ENCODE results near the gene TGFB3.

DNA sequence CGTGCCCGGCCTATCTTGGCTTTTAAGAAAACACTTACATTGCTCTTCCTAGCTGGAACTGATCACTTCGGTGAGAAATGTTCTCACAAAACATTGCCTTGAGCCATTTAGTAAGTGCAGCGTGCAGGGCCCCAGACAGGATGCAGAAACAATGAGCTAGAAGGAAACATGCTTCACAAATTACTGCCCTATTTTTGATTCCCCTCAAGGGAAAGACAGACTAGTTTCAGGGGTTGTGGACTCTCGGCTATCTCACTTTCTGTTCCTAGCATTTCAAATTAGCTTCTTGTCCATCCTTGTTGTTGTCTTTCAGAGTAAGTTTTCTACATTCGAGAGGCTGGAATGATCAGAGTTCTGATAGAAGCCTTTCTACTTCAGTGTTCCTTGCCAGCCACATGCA lies 21.6 kb downstream of the TGFB3 start:
- TF ChIP-seq, protein P1, sequence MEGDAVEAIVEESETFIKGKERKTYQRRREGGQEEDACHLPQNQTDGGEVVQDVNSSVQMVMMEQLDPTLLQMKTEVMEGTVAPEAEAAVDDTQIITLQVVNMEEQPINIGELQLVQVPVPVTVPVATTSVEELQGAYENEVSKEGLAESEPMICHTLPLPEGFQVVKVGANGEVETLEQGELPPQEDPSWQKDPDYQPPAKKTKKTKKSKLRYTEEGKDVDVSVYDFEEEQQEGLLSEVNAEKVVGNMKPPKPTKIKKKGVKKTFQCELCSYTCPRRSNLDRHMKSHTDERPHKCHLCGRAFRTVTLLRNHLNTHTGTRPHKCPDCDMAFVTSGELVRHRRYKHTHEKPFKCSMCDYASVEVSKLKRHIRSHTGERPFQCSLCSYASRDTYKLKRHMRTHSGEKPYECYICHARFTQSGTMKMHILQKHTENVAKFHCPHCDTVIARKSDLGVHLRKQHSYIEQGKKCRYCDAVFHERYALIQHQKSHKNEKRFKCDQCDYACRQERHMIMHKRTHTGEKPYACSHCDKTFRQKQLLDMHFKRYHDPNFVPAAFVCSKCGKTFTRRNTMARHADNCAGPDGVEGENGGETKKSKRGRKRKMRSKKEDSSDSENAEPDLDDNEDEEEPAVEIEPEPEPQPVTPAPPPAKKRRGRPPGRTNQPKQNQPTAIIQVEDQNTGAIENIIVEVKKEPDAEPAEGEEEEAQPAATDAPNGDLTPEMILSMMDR (IDR thresholded peaks at IDR 0.05; ENCODE audit: low read depth, low read length, poor library complexity, severe bottlenecking) = no peak
- no peak for TF ChIP-seq EZH2phosphoT487 (IDR thresholded peaks at IDR 0.05; ENCODE audit: borderline replicate concordance, low read length)

Measured in DOHH2 (cell line).